Measurements from ENCODE around the gene ARGLU1. TPM values are rescaled to one million over a fixed set of nuclear protein-coding genes. Genes with fewer than 3 reads are reported as not detected.

The ARGLU1 gene
- total RNA-seq: 35.3 and 49.3 TPM in 2 replicates

DNA sequence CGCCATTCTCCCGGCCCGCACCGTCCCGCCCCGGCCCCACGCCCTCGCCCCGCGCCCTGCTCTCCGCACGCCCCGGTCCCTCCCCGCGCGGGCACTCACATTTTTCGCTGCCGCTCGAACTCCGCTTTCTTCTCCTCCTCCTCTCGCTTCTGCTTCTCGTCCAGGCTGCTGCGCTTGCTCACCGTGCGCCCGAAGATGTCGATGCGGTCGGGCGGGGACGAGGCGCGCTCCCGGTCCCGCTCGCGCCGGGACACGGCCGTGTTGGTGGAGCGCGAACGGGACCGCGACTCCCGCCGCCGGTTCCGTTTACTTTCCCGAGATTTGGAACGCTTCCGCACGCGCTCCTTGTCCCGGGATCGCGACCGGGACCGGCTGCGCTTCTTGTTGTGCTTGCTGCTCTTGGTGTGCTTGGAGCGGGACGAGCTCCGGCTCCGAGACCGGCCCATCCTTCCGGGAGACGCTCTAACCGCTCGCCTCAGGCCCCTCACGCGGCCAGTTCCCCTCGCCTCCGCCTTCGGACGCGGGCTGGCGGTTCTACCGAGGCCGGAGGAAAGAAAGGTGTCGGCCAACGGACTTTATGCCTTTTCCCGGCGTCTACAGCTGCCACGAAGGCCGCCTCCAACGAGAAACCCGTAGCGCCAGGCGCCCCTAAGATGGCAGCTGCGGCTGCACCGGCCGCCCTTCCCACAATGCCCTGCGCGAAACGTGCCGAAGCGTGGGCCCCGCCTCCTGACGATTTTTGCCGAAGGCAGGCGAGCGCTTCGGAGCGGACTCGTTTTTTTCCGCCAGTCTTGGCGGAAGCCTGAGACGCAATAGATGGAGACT is at the start of gene ARGLU1:
TSS of gene ARGLU1 (minus strand) at position 664 of the 825 bp plus-strand sequence. CDS start at position 446, 218 bp downstream.

GRCh38 chr13:106535552-106536243 is 32.2 kb downstream of the ARGLU1 start, which contains the start of gene EFNB2:
Gene EFNB2 (minus strand): TSS chr13:106535662. CDS start chr13:106534964, 698 bp downstream.

Other genes starting within 250 kb of the ARGLU1 start
- under 0.01 and 4.1 TPM in 2 replicates for gene EFNB2, start 32.5 kb downstream of the ARGLU1 start, total RNA-seq

Measured in subcutaneous preadipocyte (primary cell).